Measurements from ENCODE around the gene RIC8A. TPM values are rescaled to one million over a fixed set of nuclear protein-coding genes. Genes with fewer than 3 reads are reported as not detected.

The RIC8A gene
- total and polyA plus RNA-seq, 2 of the 13 experiments (the other 11 are each of a cell fraction or from before 2014, with no cell fraction given) = 62.1 to 63.8 TPM

DNA sequence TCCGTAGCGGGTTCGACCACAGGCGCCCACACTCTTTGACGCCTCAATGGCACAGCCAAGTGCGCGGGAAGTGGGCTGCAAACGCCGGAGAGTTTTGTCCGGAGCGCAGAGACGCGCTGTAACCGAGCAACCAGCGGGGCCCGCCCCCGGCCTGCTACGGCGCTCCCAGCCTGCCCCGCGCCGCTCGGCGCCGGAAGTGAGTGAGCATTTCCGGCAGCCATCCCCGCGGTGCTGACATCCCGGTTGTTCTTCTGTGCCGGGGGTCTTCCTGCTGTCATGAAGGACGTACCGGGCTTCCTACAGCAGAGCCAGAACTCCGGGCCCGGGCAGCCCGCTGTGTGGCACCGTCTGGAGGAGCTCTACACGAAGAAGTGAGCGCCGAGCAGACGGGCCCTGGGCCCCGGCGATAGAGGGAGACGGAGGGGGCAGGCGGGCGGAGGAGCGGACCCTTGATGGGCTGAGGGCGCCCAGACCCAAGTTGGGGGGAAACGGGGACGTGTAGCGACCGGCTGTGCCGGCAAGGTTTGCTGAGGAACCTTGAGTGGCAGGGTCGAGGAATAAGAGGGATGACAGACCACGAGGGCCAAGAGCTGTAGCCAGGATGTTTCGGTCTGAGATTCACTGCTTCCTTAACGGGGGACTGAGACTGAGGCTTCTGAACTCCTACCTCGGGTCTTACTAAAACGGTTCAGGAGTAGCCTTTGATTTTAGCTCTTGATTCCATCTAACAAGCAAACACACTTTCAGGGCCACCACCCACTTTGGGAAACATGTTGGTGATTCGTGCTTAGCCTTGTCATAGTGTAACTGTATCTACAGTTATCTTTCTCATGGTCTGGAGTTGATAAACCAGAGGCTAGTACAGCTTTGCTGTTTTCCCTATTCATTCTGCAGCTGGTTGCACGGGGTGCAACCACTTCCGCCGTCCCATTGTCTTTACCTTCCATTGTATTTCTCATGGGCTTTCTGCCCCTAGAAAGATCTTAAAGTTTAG lies 29.6 kb downstream of the RIC8A start, which contains the start of gene PSMD13 (continued):
- TF ChIP-seq, protein P1, sequence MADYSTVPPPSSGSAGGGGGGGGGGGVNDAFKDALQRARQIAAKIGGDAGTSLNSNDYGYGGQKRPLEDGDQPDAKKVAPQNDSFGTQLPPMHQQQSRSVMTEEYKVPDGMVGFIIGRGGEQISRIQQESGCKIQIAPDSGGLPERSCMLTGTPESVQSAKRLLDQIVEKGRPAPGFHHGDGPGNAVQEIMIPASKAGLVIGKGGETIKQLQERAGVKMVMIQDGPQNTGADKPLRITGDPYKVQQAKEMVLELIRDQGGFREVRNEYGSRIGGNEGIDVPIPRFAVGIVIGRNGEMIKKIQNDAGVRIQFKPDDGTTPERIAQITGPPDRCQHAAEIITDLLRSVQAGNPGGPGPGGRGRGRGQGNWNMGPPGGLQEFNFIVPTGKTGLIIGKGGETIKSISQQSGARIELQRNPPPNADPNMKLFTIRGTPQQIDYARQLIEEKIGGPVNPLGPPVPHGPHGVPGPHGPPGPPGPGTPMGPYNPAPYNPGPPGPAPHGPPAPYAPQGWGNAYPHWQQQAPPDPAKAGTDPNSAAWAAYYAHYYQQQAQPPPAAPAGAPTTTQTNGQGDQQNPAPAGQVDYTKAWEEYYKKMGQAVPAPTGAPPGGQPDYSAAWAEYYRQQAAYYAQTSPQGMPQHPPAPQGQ (CRISPR knock-in tag; IDR thresholded peaks at IDR 0.05; ENCODE audit: borderline replicate concordance) = no peak
- no peak for TF ChIP-seq EHMT2 (IDR thresholded peaks at IDR 0.05; ENCODE audit: borderline replicate concordance, low read depth, low read length)
- peak; percentile 57 for TF ChIP-seq POLR2AphosphoS5 (IDR thresholded peaks at IDR 0.05; ENCODE audit: low read depth, low read length)
- TF ChIP-seq HMGA1 (CRISPR knock-in tag; conservative IDR thresholded peaks at IDR 0.05) = no peak
- no peak; the same call in 1 of the 2 replicates for TF ChIP-seq RARA (CRISPR knock-in tag; IDR thresholded peaks at IDR 0.05)
- TF ChIP-seq, protein P2, sequence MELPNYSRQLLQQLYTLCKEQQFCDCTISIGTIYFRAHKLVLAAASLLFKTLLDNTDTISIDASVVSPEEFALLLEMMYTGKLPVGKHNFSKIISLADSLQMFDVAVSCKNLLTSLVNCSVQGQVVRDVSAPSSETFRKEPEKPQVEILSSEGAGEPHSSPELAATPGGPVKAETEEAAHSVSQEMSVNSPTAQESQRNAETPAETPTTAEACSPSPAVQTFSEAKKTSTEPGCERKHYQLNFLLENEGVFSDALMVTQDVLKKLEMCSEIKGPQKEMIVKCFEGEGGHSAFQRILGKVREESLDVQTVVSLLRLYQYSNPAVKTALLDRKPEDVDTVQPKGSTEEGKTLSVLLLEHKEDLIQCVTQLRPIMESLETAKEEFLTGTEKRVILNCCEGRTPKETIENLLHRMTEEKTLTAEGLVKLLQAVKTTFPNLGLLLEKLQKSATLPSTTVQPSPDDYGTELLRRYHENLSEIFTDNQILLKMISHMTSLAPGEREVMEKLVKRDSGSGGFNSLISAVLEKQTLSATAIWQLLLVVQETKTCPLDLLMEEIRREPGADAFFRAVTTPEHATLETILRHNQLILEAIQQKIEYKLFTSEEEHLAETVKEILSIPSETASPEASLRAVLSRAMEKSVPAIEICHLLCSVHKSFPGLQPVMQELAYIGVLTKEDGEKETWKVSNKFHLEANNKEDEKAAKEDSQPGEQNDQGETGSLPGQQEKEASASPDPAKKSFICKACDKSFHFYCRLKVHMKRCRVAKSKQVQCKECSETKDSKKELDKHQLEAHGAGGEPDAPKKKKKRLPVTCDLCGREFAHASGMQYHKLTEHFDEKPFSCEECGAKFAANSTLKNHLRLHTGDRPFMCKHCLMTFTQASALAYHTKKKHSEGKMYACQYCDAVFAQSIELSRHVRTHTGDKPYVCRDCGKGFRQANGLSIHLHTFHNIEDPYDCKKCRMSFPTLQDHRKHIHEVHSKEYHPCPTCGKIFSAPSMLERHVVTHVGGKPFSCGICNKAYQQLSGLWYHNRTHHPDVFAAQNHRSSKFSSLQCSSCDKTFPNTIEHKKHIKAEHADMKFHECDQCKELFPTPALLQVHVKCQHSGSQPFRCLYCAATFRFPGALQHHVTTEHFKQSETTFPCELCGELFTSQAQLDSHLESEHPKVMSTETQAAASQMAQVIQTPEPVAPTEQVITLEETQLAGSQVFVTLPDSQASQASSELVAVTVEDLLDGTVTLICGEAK (IDR thresholded peaks at IDR 0.05) = peak; percentile 47
- TF ChIP-seq, protein P2 (CRISPR knock-in tag; IDR thresholded peaks at IDR 0.05) = peak; percentile 46; the same call in 1 of the 2 replicates
- TF ChIP-seq ZNF136 (CRISPR knock-in tag; IDR thresholded peaks at IDR 0.05; ENCODE audit: low read depth) = 0 out of 2 replicates have a peak, but pooled peaks have one; percentile 46
- TF ChIP-seq, protein P3, sequence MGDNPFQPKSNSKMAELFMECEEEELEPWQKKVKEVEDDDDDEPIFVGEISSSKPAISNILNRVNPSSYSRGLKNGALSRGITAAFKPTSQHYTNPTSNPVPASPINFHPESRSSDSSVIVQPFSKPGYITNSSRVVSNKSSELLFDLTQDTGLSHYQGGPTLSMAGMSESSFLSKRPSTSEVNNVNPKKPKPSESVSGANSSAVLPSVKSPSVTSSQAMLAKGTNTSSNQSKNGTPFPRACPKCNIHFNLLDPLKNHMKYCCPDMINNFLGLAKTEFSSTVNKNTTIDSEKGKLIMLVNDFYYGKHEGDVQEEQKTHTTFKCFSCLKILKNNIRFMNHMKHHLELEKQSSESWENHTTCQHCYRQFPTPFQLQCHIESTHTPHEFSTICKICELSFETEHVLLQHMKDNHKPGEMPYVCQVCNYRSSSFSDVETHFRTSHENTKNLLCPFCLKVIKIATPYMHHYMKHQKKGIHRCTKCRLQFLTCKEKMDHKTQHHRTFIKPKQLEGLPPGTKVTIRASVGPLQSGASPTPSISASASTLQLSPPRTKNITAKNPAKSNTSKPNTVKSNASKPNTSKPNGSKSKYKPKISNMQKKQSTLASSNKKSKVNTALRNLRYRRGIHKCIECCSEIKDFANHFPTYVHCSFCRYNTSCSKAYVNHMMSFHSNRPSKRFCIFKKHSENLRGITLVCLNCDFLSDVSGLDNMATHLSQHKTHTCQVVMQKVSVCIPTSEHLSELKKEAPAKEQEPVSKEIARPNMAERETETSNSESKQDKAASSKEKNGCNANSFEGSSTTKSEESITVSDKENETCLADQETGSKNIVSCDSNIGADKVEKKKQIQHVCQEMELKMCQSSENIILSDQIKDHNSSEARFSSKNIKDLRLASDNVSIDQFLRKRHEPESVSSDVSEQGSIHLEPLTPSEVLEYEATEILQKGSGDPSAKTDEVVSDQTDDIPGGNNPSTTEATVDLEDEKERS (CRISPR knock-in tag; IDR thresholded peaks at IDR 0.05) = no peak
- TF ChIP-seq THYN1 (CRISPR knock-in tag; IDR thresholded peaks at IDR 0.05; ENCODE audit: borderline replicate concordance, low read depth) = no peak
- no peak for TF ChIP-seq ZNF335 (CRISPR knock-in tag; IDR thresholded peaks at IDR 0.05)
- peak; percentile 68 for TF ChIP-seq ZNF317 (CRISPR knock-in tag; IDR thresholded peaks at IDR 0.05)
- TF ChIP-seq XBP1 (CRISPR knock-in tag; IDR thresholded peaks at IDR 0.05) = no peak
- TF ChIP-seq ZNF558 (CRISPR knock-in tag; IDR thresholded peaks at IDR 0.05; ENCODE audit: borderline replicate concordance) = 0 out of 2 replicates have a peak, but pooled peaks have one; percentile 41
